Body of pancreas (tissue), 4 donors: Measurements from ENCODE around the gene TIMP4.

Source experiments
- POLR2A ChIP-seq, 3 donors: fragments of 450-650 bp; IDR thresholded peaks; one replicate each; pipeline ENCODE4 v1.6.1; 2016; ENCODE audit warnings: antibody characterized with exemption in 3 of 3, mild to moderate bottlenecking in 2 of 3
- TF ChIP-seq, protein P1 (sequence below), 7 experiments: fragments of 450-650 bp in 4 of 7; fragments of 200-600 bp in 3 of 7; sonication (generic) in 3 of 7; IDR thresholded peaks; one replicate each; pipeline ENCODE4 v1.5.1; 2016 to 2019; ENCODE audit warnings: antibody characterized with exemption in 7 of 7

DNA sequence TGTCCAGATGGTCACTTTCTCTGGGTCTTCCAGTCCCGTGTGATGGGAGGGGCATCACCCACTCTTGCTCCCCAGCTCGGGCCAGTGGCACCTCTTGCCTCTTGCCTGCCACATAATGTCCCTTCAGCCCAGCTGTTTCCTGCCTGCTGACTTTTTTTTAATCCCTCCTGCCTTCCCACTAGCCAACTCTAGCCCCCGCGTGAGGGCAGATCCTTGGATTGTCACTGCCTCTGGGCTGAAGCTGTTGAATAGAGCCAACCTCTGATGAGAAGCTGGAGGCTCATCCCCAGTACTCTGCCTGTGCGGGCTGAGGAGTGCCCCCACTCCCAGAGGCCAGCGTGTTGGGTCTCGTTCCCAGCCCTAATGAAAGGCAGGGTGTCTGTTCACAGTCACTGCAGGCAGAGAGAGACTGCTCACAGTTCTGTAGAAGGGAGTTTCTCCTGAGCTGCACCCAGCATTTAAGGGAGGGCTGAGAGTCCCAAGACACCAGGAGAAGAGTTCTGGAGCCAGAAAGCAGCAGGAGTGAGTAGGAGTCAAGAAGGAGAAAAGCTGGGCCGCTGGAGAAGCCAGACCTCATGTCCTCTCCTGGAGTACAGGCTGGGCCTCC lies 30.1 kb upstream of the TIMP4 start:
- no peak for TF ChIP-seq POLR2A (IDR thresholded peaks at IDR 0.05)
- TF ChIP-seq, protein P1, sequence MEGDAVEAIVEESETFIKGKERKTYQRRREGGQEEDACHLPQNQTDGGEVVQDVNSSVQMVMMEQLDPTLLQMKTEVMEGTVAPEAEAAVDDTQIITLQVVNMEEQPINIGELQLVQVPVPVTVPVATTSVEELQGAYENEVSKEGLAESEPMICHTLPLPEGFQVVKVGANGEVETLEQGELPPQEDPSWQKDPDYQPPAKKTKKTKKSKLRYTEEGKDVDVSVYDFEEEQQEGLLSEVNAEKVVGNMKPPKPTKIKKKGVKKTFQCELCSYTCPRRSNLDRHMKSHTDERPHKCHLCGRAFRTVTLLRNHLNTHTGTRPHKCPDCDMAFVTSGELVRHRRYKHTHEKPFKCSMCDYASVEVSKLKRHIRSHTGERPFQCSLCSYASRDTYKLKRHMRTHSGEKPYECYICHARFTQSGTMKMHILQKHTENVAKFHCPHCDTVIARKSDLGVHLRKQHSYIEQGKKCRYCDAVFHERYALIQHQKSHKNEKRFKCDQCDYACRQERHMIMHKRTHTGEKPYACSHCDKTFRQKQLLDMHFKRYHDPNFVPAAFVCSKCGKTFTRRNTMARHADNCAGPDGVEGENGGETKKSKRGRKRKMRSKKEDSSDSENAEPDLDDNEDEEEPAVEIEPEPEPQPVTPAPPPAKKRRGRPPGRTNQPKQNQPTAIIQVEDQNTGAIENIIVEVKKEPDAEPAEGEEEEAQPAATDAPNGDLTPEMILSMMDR (IDR thresholded peaks at IDR 0.05) = no peak
